Frontal cortex (tissue), 4 donors: ENCODE data around the gene ELOVL5. TPM values are rescaled to one million over a fixed set of nuclear protein-coding genes. Genes with fewer than 3 reads are reported as not detected.
"Not testable (repeated sequence)": the region's sequence is repeated elsewhere in the genome, so short reads cannot be mapped to it uniquely, and the experiment has no call there.

Source experiments
- DNase-seq, 2 donors: peaks; one replicate each; pipeline ENCODE4 v3.0.0; 2012; ENCODE audit warnings: low spot score in 2 of 2
- FAIRE-seq: peaks from 2 replicates; lab custom pipeline; 2012; peaks lifted over from hg19 to GRCh38; lab: Jason Lieb, UNC
- total RNA-seq: library from RNA; depleted of rRNA; stranded (reverse); fragments of >200 nt; gene quantifications from one replicate; pipeline ENCODE4 v1.2.3, GENCODE V29; 2014
- donor health status: control.
- donor health status: control.
- donor health status: control.

The ELOVL5 gene
- total RNA-seq, 1 donor from 2014 or later: 50.5 TPM

DNA sequence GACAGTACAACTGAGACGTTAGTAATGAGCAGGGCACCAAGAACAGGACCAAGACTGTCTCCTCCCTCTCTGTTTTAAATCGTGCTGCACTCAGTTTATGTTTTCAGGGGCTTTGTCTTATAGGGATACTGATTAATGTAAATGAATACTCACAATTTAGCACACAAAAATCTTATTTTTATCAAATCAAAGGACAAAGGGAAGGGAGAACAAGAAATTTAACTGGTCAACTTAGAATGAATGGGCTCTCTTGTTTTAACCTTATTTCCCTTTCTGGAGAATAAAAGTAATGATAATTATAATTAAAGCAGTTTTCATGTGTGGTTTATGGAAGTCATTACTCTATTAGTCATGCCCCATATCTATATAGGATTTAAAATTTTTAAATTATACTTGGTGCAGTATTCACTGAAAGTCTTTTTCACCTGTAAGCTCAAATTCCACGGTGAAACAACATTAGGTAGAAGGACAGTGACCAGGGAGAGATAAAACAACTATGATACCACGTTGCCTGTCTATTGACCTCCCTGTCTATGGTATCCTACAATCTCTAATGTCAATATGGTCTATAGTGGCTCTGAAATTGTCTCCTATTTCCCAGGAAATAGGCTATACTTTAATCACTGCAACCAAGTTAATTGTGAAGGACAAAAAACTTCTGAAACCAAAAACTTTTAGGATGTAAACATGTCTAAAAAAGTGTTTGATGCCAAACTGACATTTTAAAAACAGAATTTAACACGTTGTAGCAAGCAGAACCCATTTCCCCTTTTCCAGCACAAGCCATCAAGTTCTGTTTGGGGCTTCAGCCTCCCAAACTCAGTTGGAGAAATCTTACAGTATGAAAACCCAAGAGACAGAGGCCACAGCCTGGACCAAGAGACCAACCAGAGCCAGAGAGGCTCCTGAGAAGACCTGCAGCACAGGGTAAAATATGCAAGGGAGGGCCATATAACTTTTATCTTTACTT, 15.0 kb downstream of the ELOVL5 start:
- no peak for FAIRE-seq

DNA sequence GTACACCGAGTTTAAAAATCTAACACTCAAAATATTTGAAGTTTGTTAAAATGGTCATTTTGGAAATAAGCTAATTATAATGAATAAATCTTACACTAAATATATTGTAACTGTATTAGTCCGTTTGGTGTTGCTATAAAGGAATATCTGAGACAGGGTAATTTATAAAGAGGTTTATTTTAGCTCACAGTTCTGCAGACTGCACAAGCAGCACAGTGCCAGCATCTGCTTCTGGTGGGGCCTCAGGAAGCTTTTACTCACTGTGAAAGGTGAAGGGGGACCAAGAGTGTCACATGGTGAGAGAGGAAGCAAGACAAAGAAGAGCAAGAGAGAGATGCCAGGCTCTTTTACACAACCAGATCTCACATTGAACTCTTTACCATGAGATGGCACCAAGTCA, 17.1 kb downstream of the ELOVL5 start:
- DNase-seq: no peak
- no peak for FAIRE-seq

More for the DNA sequence above, 15.0 kb downstream of the ELOVL5 start:
- DNase-seq: no peak

DNA sequence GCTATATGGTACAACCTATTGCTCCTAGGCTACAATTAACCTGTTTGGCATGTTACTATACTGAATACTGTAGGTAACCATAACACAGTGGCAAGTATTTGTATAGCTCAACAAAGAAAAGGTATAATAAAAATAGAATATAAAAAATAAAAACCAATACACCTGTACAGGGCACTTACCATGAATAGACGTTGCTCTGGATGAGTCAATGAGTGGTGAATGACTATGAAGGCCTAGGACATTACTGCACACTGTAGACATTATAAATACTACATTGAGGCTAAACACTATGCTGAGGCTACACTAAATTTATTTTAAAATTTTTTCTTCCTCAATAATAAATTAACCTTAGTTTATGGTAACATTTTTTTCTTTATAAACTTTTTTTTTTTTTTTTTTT, 18.6 kb downstream of the ELOVL5 start:
- DNase-seq: no peak
- FAIRE-seq: no peak

DNA sequence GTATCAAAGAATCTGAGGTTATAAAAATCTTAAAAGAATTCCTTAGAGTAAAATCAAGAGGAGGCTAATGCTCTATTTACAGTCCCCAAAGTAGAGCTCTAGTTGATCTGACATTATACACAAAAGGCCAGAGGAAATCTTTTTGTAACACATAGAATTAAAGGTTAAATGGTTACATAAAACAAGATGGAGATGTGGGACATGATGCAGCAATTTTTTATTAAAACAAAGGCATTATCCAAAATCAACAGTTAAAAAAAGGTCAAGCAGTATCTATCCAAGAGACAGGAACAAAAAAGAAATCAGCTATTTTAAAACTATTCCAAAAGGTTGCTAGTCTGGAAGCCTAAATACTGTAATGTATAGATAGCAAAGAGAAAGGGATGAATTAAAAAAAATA, 20.4 kb downstream of the ELOVL5 start:
- FAIRE-seq (no peak), DNase-seq (no peak)

DNA sequence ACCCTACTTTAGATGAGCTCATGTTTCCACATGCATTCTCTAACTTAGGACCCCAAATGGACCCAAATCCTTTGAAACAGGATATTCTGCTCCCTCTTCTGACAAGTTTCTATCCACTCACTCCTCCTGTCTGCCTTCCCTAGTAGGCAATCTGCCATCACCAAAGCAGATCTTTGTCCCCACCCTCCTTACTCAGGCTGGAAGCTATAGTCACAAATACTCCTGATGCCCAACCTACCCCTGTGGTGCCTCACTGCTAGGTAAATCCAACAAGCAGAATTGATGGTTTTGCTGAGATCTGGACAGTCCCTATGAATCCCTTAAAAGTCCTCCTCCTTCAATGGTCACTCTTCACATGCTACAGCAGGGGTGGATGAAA, 21.7 kb downstream of the ELOVL5 start:
- DNase-seq: no peak
- no peak for FAIRE-seq

DNA sequence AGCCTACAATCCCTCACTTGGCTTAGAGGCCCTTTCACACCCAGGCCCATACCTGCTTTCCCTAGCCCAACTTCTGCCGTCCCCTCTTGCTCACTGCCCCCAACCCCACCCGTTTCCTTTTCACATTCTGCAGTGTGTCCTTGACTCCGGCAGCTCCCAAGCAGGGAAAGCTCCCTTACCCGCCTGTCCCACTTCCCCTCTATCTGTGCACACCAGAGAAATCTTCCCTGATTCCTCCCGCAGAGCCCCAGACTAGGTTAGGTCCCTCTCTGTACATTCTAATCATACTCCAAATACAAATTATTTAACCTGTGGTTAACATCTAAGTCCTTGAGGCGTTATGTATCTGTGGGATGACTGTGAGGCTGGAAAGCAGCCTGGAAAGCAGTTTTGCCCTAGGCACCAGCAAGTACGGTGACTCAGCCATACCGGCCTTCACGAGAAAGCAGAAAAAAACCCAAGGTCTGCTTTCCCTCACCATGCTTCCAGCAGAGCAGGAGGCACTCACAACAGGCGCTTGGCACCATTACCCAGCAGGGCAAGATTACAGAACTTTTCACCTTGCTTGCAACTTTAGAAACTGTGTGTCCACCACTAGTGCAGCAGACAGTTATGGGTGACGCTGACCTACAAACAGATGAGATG, 22.3 kb downstream of the ELOVL5 start:
- no peak for DNase-seq

DNA sequence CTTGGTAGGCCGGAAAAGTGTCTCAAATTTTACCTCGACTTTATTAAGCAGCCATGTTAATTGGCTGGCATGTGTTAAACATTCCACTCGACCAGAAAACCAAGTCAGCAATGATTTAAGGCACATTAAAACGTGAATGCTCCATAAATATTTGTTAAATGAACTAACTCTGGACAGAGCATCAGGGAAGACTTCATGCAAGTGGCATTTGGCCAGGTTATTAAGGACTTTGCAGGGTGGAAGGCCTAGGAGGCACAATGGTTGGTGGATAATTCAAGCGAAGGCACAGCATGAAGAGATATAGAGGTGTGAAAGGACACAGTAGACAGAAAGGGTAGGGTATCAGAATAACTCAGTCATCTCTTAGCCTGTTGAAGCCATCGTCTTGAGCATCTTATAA, 23.0 kb downstream of the ELOVL5 start:
- no peak for FAIRE-seq
- DNase-seq: no peak

More for the DNA sequence above, 22.3 kb downstream of the ELOVL5 start:
- FAIRE-seq: no peak

DNA sequence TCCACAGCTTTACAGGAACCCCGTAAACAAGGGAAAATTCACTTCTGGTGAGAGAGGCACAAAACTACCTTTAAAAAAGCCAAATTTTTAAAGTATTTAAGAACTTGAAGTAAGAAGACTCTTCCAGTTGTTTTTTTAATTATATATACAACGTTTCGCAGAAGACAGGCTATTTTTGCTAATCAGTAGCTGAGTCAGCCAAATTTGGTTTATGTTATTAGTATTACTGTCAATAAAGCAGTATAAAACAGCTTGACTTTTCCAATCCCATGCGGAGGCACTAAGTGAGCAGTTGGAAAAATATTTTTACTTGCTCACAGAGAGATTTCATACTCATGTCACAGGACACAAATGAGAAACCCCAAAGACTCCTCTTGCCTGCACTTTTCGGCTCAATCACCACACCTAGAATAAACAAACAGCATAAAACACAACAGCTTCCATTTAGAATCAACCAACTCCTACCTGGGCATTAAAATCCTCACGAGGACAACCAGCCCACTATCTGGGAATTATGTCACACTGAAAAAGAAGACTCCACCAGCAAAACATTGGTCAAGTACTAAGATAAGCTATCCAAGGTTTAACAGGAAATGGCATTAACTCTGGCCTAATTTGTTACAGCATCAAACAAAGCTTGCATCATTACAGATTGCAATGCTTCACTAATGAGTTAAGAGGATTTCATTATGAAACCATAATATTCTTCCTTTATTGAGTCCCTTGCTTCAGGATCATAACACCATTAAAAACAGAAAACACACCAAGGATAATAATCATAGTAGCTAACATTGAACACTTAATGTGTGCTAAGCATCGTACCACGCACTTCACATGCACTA, 26.3 kb downstream of the ELOVL5 start:
- FAIRE-seq (no peak), DNase-seq (no peak)

DNA sequence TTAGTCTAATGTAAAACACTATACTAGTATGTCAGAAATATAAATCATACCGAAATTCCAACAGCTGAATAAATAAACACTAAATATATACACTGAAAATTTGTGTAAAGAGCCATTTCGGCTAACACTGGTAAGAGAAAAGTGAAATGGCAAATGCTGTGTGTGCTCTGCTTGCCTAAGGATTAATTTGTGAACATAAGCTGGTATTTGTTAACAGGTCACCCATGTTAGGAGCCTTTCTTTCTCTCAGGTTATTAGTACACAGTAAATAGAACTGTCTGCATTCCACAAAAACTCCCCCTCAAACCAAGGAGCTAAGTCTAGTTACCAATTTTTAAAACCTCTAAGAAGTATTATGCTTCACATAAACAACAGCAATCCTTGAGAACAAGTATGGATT, 27.0 kb downstream of the ELOVL5 start:
- DNase-seq: no peak
- FAIRE-seq: no peak

DNA sequence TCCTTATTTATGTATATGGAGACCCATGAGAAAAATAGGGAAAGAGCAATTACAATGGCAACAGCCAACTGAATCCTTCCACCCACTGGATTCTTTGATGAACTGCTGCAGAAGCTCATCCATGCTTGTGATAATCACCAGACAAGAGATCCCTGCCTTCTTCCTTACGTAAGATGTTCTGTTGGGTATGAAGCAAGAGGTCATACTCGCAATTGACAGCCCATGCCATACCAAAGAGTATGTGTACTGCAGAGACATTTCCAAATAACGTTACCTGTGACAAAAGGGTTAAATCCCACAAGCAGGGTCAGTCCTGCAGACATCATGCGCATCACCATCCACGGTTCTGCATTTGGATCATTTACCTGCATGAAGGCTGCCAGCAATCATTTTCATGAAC, 27.8 kb downstream of the ELOVL5 start:
- no peak for FAIRE-seq
- DNase-seq: no peak

DNA sequence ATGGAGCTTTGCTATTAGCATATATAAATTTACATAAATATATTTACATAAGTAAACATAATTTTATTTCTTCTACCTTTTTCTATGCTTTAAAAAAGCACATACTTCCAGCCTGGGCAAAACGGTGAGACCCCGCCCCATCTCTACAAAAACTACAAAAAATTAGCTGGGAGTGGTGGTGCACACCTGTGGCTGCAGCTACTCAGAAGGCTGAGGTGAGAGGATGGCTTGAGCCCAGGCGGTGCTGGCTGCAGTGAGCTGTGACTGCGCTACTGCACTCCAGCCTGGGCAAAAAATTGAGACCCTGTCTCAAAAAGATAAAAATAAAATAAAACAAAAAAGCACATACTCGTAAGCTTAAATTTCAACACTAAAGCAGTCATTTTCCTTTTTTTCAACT, 30.3 kb downstream of the ELOVL5 start:
- no peak for FAIRE-seq
- DNase-seq: no peak

DNA sequence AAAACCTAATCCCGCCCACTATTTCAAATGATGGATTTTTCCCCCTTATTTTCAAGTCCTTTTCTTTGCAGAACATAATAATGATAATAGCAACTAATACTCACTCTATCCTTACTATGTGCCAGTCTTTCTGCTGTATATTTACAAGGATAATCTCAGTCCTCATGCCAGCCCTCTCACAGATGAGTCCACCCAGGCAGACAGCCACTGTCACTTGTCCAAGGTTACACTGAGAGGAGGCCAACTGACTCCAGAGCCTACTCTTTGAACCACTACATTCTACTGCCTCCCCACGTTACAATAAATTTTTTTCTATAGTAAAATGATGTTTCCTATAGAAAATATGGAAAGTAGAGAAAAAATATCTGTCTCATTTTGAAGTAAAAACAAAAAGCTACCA, 30.9 kb downstream of the ELOVL5 start:
- DNase-seq (no peak), FAIRE-seq (no peak)

DNA sequence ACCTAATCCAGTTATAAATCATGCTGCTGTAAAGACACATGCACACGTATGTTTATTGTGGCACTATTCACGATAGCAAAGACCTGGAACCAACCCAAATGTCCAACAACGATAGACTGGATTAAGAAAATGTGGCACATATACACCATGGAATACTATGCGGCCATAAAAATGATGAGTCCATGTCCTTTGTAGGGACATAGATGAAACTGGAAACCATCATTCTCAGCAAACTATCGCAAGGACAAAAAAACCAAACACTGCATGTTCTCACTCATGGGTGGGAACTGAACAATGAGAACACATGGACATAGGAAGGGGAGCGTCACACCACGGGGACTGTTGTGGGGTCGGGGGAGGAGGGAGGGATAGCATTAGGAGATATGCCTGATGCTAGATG, 31.5 kb downstream of the ELOVL5 start:
- not testable (repeated sequence) for DNase-seq, FAIRE-seq

DNA sequence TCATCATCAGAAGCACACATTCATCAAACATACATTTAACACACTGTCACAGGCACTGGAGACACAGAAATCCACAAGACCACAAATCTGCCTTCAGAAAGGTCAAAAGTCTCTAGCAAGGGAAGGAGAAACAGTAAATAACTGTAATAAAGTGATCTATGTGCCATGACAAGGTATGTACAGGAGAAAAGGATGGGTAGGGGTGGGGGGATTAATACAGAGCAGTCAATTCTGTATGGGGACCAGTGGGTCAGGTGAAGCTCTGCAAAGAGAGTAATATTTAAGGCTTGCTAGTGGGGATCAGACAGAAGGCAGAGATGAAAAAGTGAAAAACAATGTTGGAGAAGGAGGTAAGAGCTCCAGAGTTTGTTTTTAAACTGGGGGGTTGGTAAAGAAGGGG, 32.6 kb downstream of the ELOVL5 start:
- DNase-seq: no peak
- no peak for FAIRE-seq

DNA sequence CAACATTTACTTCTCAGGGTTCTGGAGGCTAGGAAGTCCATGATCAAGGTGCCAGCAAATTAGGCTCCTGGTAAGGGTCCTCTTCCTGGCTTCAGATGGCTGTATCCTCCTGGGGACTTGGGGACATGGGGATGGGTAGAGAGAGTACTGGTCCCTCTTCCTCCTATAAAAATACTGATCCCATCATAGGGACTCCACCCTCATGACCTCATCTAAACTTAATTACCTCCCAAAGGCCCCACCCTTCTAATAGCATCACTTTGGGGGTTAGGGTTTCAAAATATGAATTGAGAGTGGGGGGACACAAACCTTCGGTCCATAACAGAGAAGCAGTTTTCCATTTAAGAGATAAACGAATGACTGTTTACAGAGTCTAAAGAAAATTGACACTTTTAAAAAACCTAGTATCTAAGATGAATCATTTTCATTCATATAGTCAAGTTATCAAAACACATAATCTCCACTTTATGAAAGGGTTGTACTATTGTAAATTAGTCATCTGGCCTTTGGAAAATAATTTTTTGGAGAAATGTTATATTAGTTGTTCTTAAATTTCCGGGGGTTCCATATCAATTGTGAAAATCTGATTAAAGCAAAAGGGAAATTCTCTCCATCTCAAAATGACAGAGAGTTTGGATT, 33.5 kb downstream of the ELOVL5 start:
- no peak for FAIRE-seq
- DNase-seq: no peak

DNA sequence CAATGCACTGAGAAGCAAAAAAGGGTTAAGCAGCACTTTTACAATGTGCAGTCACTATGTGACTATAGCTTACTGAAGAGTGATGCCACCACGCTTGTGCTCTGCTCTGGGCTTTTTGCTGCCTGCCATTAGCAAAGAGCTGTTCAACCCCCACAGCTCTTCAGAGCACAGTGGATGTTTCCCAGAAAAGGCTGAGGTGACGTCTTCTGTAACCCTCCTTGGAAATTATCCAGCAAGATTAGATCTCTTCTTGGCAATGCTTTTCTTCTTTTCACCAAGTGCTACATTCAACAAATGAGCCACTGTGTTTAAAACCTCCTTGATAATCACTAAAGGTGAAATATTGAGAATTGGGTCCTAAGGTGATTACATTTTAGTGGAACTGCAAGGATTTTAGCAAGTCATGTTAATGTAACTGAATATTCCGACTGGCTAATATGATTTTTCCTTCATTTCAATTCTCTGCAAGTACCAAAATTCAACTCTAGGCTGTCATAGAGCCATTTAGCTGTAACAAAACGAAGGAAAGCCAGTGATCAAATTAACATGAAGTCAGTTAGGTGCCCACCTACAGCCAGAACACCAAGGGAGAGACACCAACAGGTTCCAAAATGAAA, 34.9 kb downstream of the ELOVL5 start:
- FAIRE-seq: no peak
- DNase-seq: no peak

DNA sequence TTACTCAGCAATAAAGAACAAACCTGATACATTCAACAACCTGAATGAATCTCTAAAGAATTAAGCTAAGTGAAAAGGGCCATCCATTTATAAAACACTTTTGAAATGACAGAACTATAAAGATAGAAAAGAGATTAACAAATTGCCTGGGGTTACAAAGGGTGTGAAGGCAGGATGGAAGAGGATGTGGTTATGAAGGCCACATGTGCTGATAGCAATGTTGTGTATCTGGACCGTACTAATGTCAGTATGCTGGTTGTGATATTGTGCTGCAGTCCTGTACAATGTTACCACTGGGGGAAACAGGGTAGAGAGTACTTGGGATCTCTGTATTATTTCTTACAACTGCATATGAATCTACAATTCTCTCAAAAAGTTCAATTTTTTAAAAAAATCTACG, 36.4 kb downstream of the ELOVL5 start:
- FAIRE-seq (no peak), DNase-seq (no peak)

DNA sequence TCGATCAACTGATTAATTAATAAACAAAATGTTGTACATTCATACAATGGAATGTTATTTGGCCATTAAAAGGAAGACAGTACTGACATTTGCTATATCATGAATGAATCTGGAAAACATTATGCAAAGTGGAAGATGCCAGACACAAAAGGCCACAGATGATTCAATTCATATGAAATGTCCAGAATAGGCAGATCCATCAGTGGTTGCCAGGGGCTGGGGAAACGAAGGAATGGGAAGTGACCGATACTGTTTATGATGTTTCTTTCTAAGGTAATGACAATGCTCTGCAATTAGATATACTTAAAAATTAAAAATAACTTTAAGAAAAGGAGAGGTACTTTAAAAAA, 37.2 kb downstream of the ELOVL5 start:
- FAIRE-seq: no peak
- no peak for DNase-seq

DNA sequence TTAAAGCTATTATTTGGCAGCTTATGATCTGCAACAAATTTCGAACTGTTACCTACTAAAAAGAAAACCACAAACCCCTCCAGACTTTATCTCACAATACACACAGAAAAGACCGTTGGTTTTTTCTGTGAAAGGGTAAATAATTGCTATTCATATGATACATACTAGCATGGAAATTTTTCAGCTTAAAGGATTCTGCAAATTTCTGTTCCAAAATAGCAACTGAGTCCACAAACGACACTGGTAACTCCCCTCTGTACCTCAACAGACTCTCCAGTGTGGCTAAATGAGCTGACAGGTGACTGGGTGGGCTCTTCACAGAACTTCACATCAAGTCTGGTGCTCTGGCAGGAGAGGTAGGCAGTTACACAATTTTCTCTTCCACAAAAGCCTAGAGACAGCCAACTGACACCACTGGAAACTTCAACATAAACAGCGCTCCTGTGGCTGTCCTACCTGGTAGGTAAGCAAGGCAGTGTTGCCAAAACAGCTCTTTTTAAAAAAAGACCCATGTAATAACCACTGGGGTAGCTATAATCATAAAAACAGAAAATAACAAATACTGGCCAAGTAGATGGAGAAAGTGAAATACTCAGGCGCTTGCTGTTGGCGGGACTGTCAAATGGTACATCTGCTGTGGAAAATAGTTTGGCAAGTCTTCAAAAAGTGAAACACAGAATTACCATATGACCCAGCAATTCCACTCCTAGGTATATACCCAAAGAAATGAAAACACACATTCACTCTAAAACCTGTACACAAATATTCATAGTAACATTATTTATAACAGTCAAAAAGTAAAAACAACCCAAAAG, 37.8 kb downstream of the ELOVL5 start:
- no peak for FAIRE-seq
- no peak for DNase-seq
